HepG2 (cell line): ENCODE measurements around the gene CCDC117. TPM values are rescaled to one million over a fixed set of nuclear protein-coding genes. Genes with fewer than 3 reads are reported as not detected.

Source experiments
- ASH2L ChIP-seq: fragments of 300-600, 200-600 bp; sonication (generic); IDR thresholded peaks from 2 replicates; pipeline ENCODE4 v1.7.0; 2017; ENCODE audit warnings: low read depth, mild to moderate bottlenecking, moderate library complexity, mixed read lengths, low read length; ENCODE audit not compliant: insufficient read length
- CENPT ChIP-seq: sonication (generic); formaldehyde crosslinking; IDR thresholded peaks from 2 replicates; pipeline ENCODE4 v1.8.0; 2022; ENCODE audit warnings: low read depth, mild to moderate bottlenecking, moderate library complexity, missing genetic modification reagents
- GABPA ChIP-seq, 2 experiments: IDR thresholded peaks; 2 replicates each; pipeline ENCODE4 v1.6.1; 2011 to 2016; ENCODE audit warnings: low read depth in 2 of 2, low read length in 1 of 2, missing biosample characterization in 1 of 2, missing genetic modification characterization in 1 of 2
- KLF16 ChIP-seq, 2 experiments: sonication (generic) in 1 of 2; formaldehyde crosslinking in 1 of 2; IDR thresholded peaks; 2 replicates each; pipeline versions ENCODE4 v1.6.1 to v1.8.0; 2016 to 2023; ENCODE audit warnings: missing genetic modification reagents in 2 of 2, missing compliant biosample characterization in 1 of 2
- MATR3 ChIP-seq: sonication (generic); formaldehyde crosslinking; IDR thresholded peaks from 2 replicates; pipeline ENCODE4 v1.4.0; 2020; ENCODE audit warnings: missing genetic modification reagents
- MBD4 ChIP-seq: IDR thresholded peaks from 2 replicates; pipeline ENCODE4 v1.6.1; 2012; ENCODE audit warnings: low read length, inconsistent platforms, borderline replicate concordance
- MIXL1 ChIP-seq: IDR thresholded peaks from 2 replicates; pipeline ENCODE4 v1.6.1; 2016
- NCOR1 ChIP-seq: fragments of 200-600 bp; sonication (generic); IDR thresholded peaks from 2 replicates; pipeline ENCODE4 v1.7.0; 2017; ENCODE audit warnings: antibody characterized with exemption, low read length, borderline replicate concordance
- NR2C2 ChIP-seq: sonication (generic); formaldehyde crosslinking; IDR thresholded peaks from 2 replicates; pipeline ENCODE4 v1.4.0; 2020; ENCODE audit warnings: missing genetic modification reagents, mild to moderate bottlenecking, moderate library complexity, borderline replicate concordance
- NR2F6 ChIP-seq, 2 experiments: IDR thresholded peaks; 2 replicates each; pipeline ENCODE4 v1.6.1; 2016; ENCODE audit warnings: antibody characterized with exemption in 1 of 2, mild to moderate bottlenecking in 1 of 2
- SMARCC2 ChIP-seq: fragments of 450-650 bp; IDR thresholded peaks from 2 replicates; pipeline ENCODE4 v1.6.1; 2017; ENCODE audit warnings: antibody characterized with exemption, mild to moderate bottlenecking
- ZBTB1 ChIP-seq: sonication (generic); formaldehyde crosslinking; IDR thresholded peaks from 2 replicates; pipeline ENCODE4 v1.4.0; 2020; ENCODE audit warnings: missing genetic modification reagents, borderline replicate concordance
- ZMAT3 ChIP-seq: sonication (generic); formaldehyde crosslinking; conservative IDR thresholded peaks from 2 replicates; pipeline ENCODE4 v1.7.0; 2021; ENCODE audit warnings: missing genetic modification reagents
- ZNF205 ChIP-seq: IDR thresholded peaks from 2 replicates; pipeline ENCODE4 v1.6.1; 2018; ENCODE audit warnings: missing biosample characterization, missing genetic modification reagents
- ZNF431 ChIP-seq: sonication (generic); formaldehyde crosslinking; IDR thresholded peaks from 2 replicates; pipeline ENCODE4 v1.9.0; 2022; ENCODE audit warnings: missing genetic modification reagents, low read depth, mild to moderate bottlenecking, borderline replicate concordance
- ZNF496 ChIP-seq: sonication (generic); formaldehyde crosslinking; IDR thresholded peaks from 2 replicates; pipeline ENCODE4 v1.8.1; 2023; ENCODE audit warnings: mild to moderate bottlenecking, moderate library complexity, missing genetic modification reagents; ENCODE audit not compliant: insufficient replicate concordance
- ZNF615 ChIP-seq: sonication (generic); formaldehyde crosslinking; IDR thresholded peaks from 2 replicates; pipeline ENCODE4 v1.5.0; 2020; ENCODE audit warnings: mild to moderate bottlenecking, missing genetic modification reagents, borderline replicate concordance
- ZNF652 ChIP-seq: IDR thresholded peaks from 2 replicates; pipeline ENCODE4 v1.6.1; 2016; ENCODE audit warnings: low read depth, borderline replicate concordance
- polyA plus RNA-seq, 8 experiments: library from polyadenylated mRNA; depleted of rRNA in 3 of 8; stranded (reverse) in 7 of 8; unstranded in 1 of 8; fragments of >200 nt; fragmentation: Illumina TruSeq in 4 of 8; extraction: Trizol in 4 of 8; gene quantifications; 2 replicates each; pipeline versions ENCODE4 v1.2.1 to v1.2.3, GENCODE V29; 2011 to 2016; ENCODE audit warnings: low read depth in 4 of 8, missing spikeins in 1 of 8, mixed read lengths in 1 of 8; ENCODE audit not compliant: insufficient read depth in 1 of 8
- total RNA-seq, 5 experiments: library from RNA; depleted of rRNA; stranded (reverse); fragments of >200 nt; fragmentation: Illumina TruSeq; extraction: Trizol; gene quantifications; 2 replicates each; pipeline ENCODE4 v1.2.3, GENCODE V29; 2016; ENCODE audit warnings: low read depth in 1 of 5
- TF ChIP-seq, protein P1 (sequence below): sonication (generic); formaldehyde crosslinking; IDR thresholded peaks from 2 replicates; pipeline ENCODE4 v1.5.0; 2020; ENCODE audit warnings: missing genetic modification reagents
- TF ChIP-seq, protein P2 (sequence below): sonication (generic); formaldehyde crosslinking; IDR thresholded peaks from 2 replicates; pipeline ENCODE4 v1.8.0; 2022; ENCODE audit warnings: mild to moderate bottlenecking, missing genetic modification reagents, moderate library complexity
- TF ChIP-seq, protein P3 (sequence below): sonication (generic); formaldehyde crosslinking; IDR thresholded peaks from 2 replicates; pipeline ENCODE4 v1.8.0; 2022; ENCODE audit warnings: mild to moderate bottlenecking, missing genetic modification reagents, borderline replicate concordance
- TF ChIP-seq, protein P4 (sequence below), 2 experiments: sonication (generic) in 1 of 2; formaldehyde crosslinking in 1 of 2; IDR thresholded peaks; 2 replicates each; pipeline versions ENCODE4 v1.4.0 to v1.6.1; 2018 to 2020; ENCODE audit warnings: missing genetic modification reagents in 2 of 2, borderline replicate concordance in 1 of 2, low read depth in 1 of 2, mild to moderate bottlenecking in 1 of 2, missing biosample characterization in 1 of 2

CCDC117 gene
- total and polyA plus RNA-seq, 2 of the 13 experiments (the other 11 are each of a cell fraction or from before 2014, with no cell fraction given) = 12.6 to 34.2 TPM

DNA sequence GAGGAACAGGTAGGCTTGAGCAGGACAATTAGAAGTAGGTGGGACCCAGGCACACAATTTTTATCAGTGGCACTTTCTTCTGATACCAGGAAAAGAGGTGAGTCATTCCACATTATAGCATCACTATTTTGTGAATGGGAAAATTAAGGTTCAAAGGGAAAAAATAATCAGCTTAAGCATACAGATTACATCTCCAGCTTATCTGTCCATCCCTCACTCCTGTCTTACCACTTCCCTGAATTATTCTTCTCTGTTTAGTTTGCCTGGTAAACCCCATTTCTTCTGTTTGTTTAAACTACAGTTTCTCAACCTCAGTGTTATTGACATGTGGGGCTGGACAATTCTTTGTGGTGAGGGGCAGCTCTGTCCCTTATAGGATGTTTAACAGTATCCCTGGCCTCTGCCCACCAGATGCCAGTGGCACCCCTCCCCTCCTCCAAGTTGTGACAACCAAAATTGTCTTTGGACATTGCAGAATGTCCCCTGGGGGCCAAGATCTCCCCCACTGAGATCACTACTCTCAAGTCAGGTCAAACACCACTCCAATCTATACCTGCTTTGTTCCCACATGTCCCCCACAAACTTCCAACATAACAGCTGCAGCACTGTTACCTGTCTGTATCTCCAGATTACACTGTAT, 36.3 kb downstream of the CCDC117 start (continued):
- TF ChIP-seq ZBTB1 (CRISPR knock-in tag) (no peak), SMARCC2 (no peak), ZNF615 (CRISPR knock-in tag) (no peak), ZNF431 (CRISPR knock-in tag) (no peak), NCOR1 (peak; percentile 34; the same call in 1 of the 2 replicates), MIXL1 (CRISPR knock-in tag) (peak; percentile 65), MBD4 (no peak), ASH2L (no peak), CENPT (CRISPR knock-in tag) (no peak), ZMAT3 (CRISPR knock-in tag) (no peak), KLF16 (CRISPR knock-in tag; IDR thresholded peaks at IDR 0.05) (no peak), MATR3 (no peak), GABPA (IDR thresholded peaks at IDR 0.05; ENCODE audit: low read depth, low read length) (no peak), GABPA (CRISPR knock-in tag; IDR thresholded peaks at IDR 0.05; ENCODE audit: low read depth) (no peak), NR2C2 (CRISPR knock-in tag) (peak; percentile 37; the same call in 1 of the 2 replicates), ZNF652 (CRISPR knock-in tag) (0 out of 2 replicates have a peak, but pooled peaks have one; percentile 17), ZNF205 (CRISPR knock-in tag) (no peak), ZNF496 (CRISPR knock-in tag) (no peak), NR2F6 (IDR thresholded peaks at IDR 0.05) (peak; percentile 83), NR2F6 (CRISPR knock-in tag; IDR thresholded peaks at IDR 0.05) (peak; percentile 58)
- TF ChIP-seq, protein P1, sequence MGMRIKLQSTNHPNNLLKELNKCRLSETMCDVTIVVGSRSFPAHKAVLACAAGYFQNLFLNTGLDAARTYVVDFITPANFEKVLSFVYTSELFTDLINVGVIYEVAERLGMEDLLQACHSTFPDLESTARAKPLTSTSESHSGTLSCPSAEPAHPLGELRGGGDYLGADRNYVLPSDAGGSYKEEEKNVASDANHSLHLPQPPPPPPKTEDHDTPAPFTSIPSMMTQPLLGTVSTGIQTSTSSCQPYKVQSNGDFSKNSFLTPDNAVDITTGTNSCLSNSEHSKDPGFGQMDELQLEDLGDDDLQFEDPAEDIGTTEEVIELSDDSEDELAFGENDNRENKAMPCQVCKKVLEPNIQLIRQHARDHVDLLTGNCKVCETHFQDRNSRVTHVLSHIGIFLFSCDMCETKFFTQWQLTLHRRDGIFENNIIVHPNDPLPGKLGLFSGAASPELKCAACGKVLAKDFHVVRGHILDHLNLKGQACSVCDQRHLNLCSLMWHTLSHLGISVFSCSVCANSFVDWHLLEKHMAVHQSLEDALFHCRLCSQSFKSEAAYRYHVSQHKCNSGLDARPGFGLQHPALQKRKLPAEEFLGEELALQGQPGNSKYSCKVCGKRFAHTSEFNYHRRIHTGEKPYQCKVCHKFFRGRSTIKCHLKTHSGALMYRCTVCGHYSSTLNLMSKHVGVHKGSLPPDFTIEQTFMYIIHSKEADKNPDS = no peak
- TF ChIP-seq, protein P2, sequence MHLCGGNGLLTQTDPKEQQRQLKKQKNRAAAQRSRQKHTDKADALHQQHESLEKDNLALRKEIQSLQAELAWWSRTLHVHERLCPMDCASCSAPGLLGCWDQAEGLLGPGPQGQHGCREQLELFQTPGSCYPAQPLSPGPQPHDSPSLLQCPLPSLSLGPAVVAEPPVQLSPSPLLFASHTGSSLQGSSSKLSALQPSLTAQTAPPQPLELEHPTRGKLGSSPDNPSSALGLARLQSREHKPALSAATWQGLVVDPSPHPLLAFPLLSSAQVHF = no peak
- TF ChIP-seq, protein P3, sequence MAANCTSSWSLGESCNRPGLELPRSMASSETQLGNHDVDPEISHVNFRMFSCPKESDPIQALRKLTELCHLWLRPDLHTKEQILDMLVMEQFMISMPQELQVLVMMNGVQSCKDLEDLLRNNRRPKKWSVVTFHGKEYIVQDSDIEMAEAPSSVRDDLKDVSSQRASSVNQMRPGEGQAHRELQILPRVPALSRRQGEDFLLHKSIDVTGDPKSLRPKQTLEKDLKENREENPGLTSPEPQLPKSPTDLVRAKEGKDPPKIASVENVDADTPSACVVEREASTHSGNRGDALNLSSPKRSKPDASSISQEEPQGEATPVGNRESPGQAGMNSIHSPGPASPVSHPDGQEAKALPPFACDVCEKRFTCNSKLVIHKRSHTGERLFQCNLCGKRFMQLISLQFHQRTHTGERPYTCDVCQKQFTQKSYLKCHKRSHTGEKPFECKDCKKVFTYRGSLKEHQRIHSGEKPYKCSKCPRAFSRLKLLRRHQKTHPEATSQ (CRISPR knock-in tag) = no peak; the same call in 1 of the 2 replicates
- TF ChIP-seq, protein P4, sequence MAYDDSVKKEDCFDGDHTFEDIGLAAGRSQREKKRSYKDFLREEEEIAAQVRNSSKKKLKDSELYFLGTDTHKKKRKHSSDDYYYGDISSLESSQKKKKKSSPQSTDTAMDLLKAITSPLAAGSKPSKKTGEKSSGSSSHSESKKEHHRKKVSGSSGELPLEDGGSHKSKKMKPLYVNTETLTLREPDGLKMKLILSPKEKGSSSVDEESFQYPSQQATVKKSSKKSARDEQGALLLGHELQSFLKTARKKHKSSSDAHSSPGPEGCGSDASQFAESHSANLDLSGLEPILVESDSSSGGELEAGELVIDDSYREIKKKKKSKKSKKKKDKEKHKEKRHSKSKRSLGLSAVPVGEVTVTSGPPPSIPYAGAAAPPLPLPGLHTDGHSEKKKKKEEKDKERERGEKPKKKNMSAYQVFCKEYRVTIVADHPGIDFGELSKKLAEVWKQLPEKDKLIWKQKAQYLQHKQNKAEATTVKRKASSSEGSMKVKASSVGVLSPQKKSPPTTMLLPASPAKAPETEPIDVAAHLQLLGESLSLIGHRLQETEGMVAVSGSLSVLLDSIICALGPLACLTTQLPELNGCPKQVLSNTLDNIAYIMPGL (CRISPR knock-in tag; IDR thresholded peaks at IDR 0.05; ENCODE audit: borderline replicate concordance in 1 of 2, low read depth in 1 of 2) = no peak
